Trophoblast cell (in vitro differentiated cells and primary cell): ENCODE data around the gene ZNF862.
"Not testable (repeated sequence)": the region's sequence is repeated elsewhere in the genome, so short reads cannot be mapped to it uniquely, and the experiment has no call there.

Source experiments
- DNase-seq, 2 donors: peaks; one replicate each; pipeline ENCODE4 v3.0.0-alpha.2; 2016
- H2AFZ ChIP-seq: 2 replicates; pipeline ENCODE4 v1.6.1; 2013; ENCODE audit warnings: low read length, moderate library complexity, mild to moderate bottlenecking; ENCODE audit not compliant: insufficient read depth, poor library complexity
- H2AK5ac ChIP-seq: 2 replicates; pipeline ENCODE4 v1.6.1; 2013; ENCODE audit warnings: mild to moderate bottlenecking, low read length
- H2BK120ac ChIP-seq: 2 replicates; pipeline ENCODE4 v1.6.1; 2013; ENCODE audit warnings: low read length, mild to moderate bottlenecking, moderate library complexity; ENCODE audit not compliant: insufficient read depth, poor library complexity
- H2BK12ac ChIP-seq: 2 replicates; pipeline ENCODE4 v1.6.1; 2013; ENCODE audit warnings: mild to moderate bottlenecking, low read length, moderate library complexity
- H2BK5ac ChIP-seq: 2 replicates; pipeline ENCODE4 v1.6.1; 2013; ENCODE audit warnings: low read length, low read depth, moderate library complexity, mild to moderate bottlenecking; ENCODE audit not compliant: poor library complexity
- H3K14ac ChIP-seq: 2 replicates; pipeline ENCODE4 v1.6.1; 2013; ENCODE audit warnings: mild to moderate bottlenecking, low read length
- H3K18ac ChIP-seq: 2 replicates; pipeline ENCODE4 v1.6.1; 2013; ENCODE audit warnings: mild to moderate bottlenecking, low read length
- H3K23ac ChIP-seq: 2 replicates; pipeline ENCODE4 v1.6.1; 2013; ENCODE audit warnings: low read length
- H3K27ac ChIP-seq: 2 replicates; pipeline ENCODE4 v1.5.1; 2013; ENCODE audit warnings: low read depth, mild to moderate bottlenecking, inconsistent platforms, low read length, moderate library complexity
- H3K27me3 ChIP-seq: 2 replicates; pipeline ENCODE4 v1.6.1; 2013; ENCODE audit warnings: inconsistent platforms, mild to moderate bottlenecking, low read length, moderate library complexity; ENCODE audit not compliant: insufficient read depth
- H3K36me3 ChIP-seq, 2 experiments: 1 replicate in 1 of 2; 2 replicates in 1 of 2; pipeline ENCODE4 v1.6.1; 2013; ENCODE audit warnings: low read length in 2 of 2, mild to moderate bottlenecking in 2 of 2, moderate library complexity in 1 of 2; ENCODE audit not compliant: insufficient read depth in 2 of 2, control insufficient read depth in 1 of 2
- H3K4ac ChIP-seq: 2 replicates; pipeline ENCODE4 v1.6.1; 2013; ENCODE audit warnings: low read depth, mild to moderate bottlenecking, low read length, moderate library complexity
- H3K4me1 ChIP-seq, 2 experiments: 1 replicate in 1 of 2; 2 replicates in 1 of 2; pipeline ENCODE4 v1.6.1; 2013; ENCODE audit warnings: low read length in 2 of 2, mild to moderate bottlenecking in 2 of 2, moderate library complexity in 1 of 2; ENCODE audit not compliant: insufficient read depth in 2 of 2, control insufficient read depth in 1 of 2
- H3K4me2 ChIP-seq: 2 replicates; pipeline ENCODE4 v1.6.1; 2013; ENCODE audit warnings: inconsistent platforms, mild to moderate bottlenecking, low read length, moderate library complexity
- H3K4me3 ChIP-seq: 2 replicates; pipeline ENCODE4 v1.5.1; 2013; ENCODE audit warnings: mild to moderate bottlenecking, low read depth, low read length, inconsistent platforms
- H3K79me1 ChIP-seq: one replicate; pipeline ENCODE4 v1.6.1; 2013; ENCODE audit warnings: low read length
- H3K79me2 ChIP-seq: 2 replicates; pipeline ENCODE4 v1.6.1; 2013; ENCODE audit warnings: low read length, mild to moderate bottlenecking; ENCODE audit not compliant: control insufficient read depth, insufficient read depth, poor library complexity
- H3K9ac ChIP-seq: 2 replicates; pipeline ENCODE4 v1.6.1; 2013; ENCODE audit warnings: mild to moderate bottlenecking, low read length
- H3K9me3 ChIP-seq: 2 replicates; pipeline ENCODE4 v1.6.1; 2013; ENCODE audit warnings: low read depth, mild to moderate bottlenecking, control low read depth, inconsistent platforms, low read length; ENCODE audit not compliant: insufficient read depth
- H4K12ac ChIP-seq: 2 replicates; pipeline ENCODE4 v1.6.1; 2013; ENCODE audit warnings: low read depth, mild to moderate bottlenecking, low read length, moderate library complexity
- H4K8ac ChIP-seq: 2 replicates; pipeline ENCODE4 v1.6.1; 2013; ENCODE audit warnings: low read depth, mild to moderate bottlenecking, low read length, moderate library complexity
- H4K91ac ChIP-seq: one replicate; pipeline ENCODE4 v1.6.1; 2013; ENCODE audit warnings: low read depth, mild to moderate bottlenecking, low read length, moderate library complexity
- WGBS: extraction: QIAGEN DNeasy Blood & Tissue Kit; methylation state at CpG from one replicate; pipeline ENCODE4 v1.1.7; 2013; ENCODE audit warnings: missing lambda C conversion rate; ENCODE audit not compliant: insufficient read length, insufficient coverage; ENCODE audit errors: extremely low coverage; 5-methylcytosine and 5-hydroxymethylcytosine counted together

The ZNF862 gene

DNA sequence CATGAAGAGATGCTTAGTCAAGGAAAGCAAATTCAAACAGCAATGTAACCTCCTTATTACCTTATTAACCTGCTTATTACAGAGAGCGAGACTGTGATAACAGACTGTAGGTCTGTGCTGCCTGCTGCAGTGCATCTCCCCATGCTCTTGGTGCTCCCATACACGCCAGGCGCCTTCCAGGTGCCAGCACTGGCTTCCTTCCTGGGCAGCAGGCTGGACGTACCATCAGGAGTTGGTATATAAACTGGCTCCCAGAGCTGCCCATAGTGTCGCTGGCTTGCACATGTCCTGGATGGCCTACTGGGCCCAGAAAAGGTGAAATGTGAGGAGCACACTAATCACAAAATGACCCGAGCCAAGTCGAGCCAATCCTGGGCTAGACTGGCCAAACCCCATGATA is 49.1 kb downstream of the ZNF862 start:
- no peak overlapping the region for H2AFZ ChIP-seq
- no peak overlapping the region for H4K91ac ChIP-seq
- H3K9me3 ChIP-seq: no peaks in the 10 kb centered on the region
- no peak overlapping the region for H3K9ac ChIP-seq
- no peak overlapping the region for H3K27ac ChIP-seq
- H3K79me1 ChIP-seq: no peaks in the 10 kb centered on the region
- H2AK5ac ChIP-seq: no peak overlapping the region
- no peaks in the 10 kb centered on the region for H3K27me3 ChIP-seq
- no peaks in the 10 kb centered on the region for H3K79me2 ChIP-seq
- H3K4me2 ChIP-seq: no peak overlapping the region
- no peak overlapping the region for H2BK12ac ChIP-seq
- H4K12ac ChIP-seq: no peak overlapping the region
- WGBS: no CpG with 5 or more reads among the region's 7 CpGs
- no peak overlapping the region for H4K8ac ChIP-seq
- H2BK120ac ChIP-seq: no peak overlapping the region
- H2BK5ac ChIP-seq: no peak overlapping the region
- no peak overlapping the region for H3K18ac ChIP-seq
- DNase-seq: no peak
- H3K4ac ChIP-seq: no peak overlapping the region
- H3K23ac ChIP-seq: no peak overlapping the region
- H3K36me3 ChIP-seq: no peaks in the 10 kb centered on the region
- no peak overlapping the region for H3K14ac ChIP-seq
- H3K4me3 ChIP-seq: no peak overlapping the region
- H3K4me1 ChIP-seq: peaks cover 0 to 3% of the 10 kb centered on the region in 2 experiments

DNA sequence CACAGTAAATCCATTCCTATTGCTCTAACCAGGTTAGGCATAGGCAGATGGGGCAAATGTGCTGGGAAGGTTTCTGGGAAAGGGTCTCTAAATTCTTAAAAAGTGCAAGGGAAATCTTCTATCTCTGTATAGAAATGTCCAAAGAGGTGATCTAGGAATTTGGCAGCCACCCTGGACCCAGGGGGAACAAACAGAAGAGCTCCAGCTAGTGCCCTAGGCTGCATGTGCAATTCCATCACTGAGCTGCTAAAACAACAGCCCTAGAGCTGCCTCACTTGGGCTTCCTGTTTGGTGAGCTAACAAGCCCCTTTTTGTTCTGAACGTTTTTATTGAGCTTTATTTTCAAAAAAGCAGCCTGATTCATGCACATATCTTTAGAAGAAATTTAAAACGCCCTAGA is 52.5 kb downstream of the ZNF862 start:
- H3K27ac ChIP-seq, H2BK12ac ChIP-seq, H2BK5ac ChIP-seq, H2BK120ac ChIP-seq, H3K27me3 ChIP-seq, H3K9me3 ChIP-seq, H3K9ac ChIP-seq, H4K8ac ChIP-seq, H4K91ac ChIP-seq, H3K18ac ChIP-seq, H3K79me1 ChIP-seq, H4K12ac ChIP-seq, H3K4me1 ChIP-seq, H3K4me2 ChIP-seq, H3K79me2 ChIP-seq, H3K4ac ChIP-seq, DNase-seq, H3K4me3 ChIP-seq, H3K14ac ChIP-seq, H3K23ac ChIP-seq, H3K36me3 ChIP-seq, H2AK5ac ChIP-seq, H2AFZ ChIP-seq: not testable (repeated sequence)
- no CpG with 5 or more reads among the region's 2 CpGs for WGBS

DNA sequence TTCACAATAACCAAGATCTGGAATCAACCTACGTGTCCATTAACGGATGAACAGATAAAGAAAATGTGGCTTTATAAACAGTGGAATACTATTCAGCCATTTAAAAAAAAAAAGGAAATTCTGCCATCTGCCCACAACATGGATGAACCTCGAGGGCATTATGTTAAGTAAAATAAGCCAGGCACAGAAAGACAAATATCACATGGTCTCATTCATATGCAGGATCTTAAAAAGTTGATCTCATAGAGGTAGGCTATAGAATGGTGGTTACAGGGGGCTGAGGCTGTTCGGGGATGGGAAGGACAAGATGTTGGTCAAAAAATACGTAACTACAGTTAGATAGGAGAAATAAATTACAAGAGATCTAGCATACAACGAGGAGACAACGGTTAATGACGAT is 56.8 kb downstream of the ZNF862 start:
- not testable (repeated sequence) for H3K9me3 ChIP-seq, H3K4me3 ChIP-seq, H4K91ac ChIP-seq, H2AK5ac ChIP-seq, DNase-seq, H2BK120ac ChIP-seq, H3K36me3 ChIP-seq, H3K27ac ChIP-seq, H2AFZ ChIP-seq, H3K4me2 ChIP-seq, H3K27me3 ChIP-seq, H2BK5ac ChIP-seq, H3K4me1 ChIP-seq, H3K4ac ChIP-seq, H4K12ac ChIP-seq, H3K14ac ChIP-seq, H3K9ac ChIP-seq, H3K23ac ChIP-seq, H3K79me2 ChIP-seq, H3K79me1 ChIP-seq, H3K18ac ChIP-seq, H4K8ac ChIP-seq, H2BK12ac ChIP-seq
- WGBS: no CpG with 5 or more reads among the region's 8 CpGs

DNA sequence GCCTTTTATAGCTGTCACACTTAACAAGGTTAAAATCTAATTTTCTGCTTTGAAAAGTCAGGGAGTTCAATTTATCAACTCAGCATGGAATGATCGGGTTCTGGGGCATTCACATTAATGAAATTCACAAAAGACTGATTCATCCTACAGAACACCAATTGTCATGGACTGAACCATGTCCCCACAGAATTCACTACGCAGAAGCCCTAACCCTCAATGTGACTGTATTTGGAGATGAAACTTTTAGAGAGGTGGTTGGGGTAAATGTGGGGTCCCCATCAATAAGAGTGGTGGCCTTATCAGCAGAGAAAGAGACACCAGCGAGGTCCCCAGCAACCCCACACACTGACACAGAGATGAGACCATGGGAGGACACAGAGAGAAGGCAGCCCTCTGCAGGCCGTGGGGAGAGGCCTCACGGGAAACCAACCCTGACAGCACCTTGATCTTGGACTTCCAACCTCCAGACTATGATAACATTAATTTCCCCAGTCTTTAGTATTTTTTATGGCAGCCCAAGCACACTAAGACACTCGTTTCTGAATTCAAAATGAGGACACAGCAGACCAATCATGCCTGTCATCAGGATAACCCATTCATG is 69.7 kb downstream of the ZNF862 start:
- H4K91ac ChIP-seq, H2BK5ac ChIP-seq, H3K27ac ChIP-seq, H3K9ac ChIP-seq, H3K23ac ChIP-seq, H3K79me2 ChIP-seq, H3K27me3 ChIP-seq, H2BK12ac ChIP-seq, H3K4me3 ChIP-seq, H3K14ac ChIP-seq, H3K4me2 ChIP-seq, H3K36me3 ChIP-seq, H3K4ac ChIP-seq, H2AK5ac ChIP-seq, H3K18ac ChIP-seq, DNase-seq, H4K12ac ChIP-seq, H4K8ac ChIP-seq, H3K9me3 ChIP-seq, H2AFZ ChIP-seq, H2BK120ac ChIP-seq, H3K79me1 ChIP-seq, H3K4me1 ChIP-seq: not testable (repeated sequence)
- no CpG with 5 or more reads among the region's 6 CpGs for WGBS
